PFSK-1 (cell line): Measurements from ENCODE around the gene PPM1G.

Experiments used
- FOXP2 ChIP-seq: optimal IDR thresholded peaks from 2 replicates; pipeline ENCODE3; 2011; ENCODE audit warnings: borderline replicate concordance, control low read depth, inconsistent platforms; ENCODE audit not compliant: insufficient read depth; ENCODE audit errors: extremely low read length, extremely low read depth
- POLR2AphosphoS5 ChIP-seq: IDR thresholded peaks from 2 replicates; pipeline ENCODE4 v1.6.1; 2012; ENCODE audit warnings: low read depth, mild to moderate bottlenecking, control low read depth, low read length, moderate library complexity
- SIN3A ChIP-seq: IDR thresholded peaks from 2 replicates; pipeline ENCODE4 v1.6.1; 2012; ENCODE audit warnings: mild to moderate bottlenecking, low read length, moderate library complexity, borderline replicate concordance; ENCODE audit not compliant: insufficient read depth
- TAF1 ChIP-seq: IDR thresholded peaks from 2 replicates; pipeline ENCODE4 v1.6.1; 2012; ENCODE audit warnings: low read length, control low read depth, borderline replicate concordance; ENCODE audit not compliant: insufficient read depth
- TF ChIP-seq, protein P1 (sequence below), 2 experiments: IDR thresholded peaks; 2 replicates each; pipeline versions ENCODE4 v1.6.1 to v1.8.0; 2011 to 2012; ENCODE audit warnings: low read depth in 2 of 2, low read length in 2 of 2, control low read depth in 1 of 2, inconsistent platforms in 1 of 2, mild to moderate bottlenecking in 1 of 2, moderate library complexity in 1 of 2; ENCODE audit not compliant: insufficient read depth in 1 of 2

The PPM1G gene

DNA sequence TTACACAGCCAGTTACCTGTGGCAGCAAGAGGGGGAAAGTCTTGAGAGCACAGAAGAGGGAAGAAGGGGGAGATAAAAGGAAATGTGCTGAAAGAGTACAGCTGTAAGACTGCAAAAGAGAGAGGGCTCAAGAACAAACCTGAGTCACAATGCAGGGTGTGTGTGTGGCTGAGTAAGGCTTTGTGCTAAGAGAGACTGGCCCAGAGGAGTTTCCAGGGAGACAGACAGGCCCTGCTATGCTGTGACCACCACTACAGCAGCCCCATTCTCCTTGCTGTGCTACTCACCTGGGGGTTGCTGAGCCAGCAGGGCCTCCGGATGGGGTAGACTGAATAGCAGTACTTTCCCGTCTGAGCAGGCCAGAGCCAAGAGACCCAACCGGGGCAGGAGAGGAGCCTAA, 74.1 kb downstream of the PPM1G start:
- TF ChIP-seq SIN3A (no peak), POLR2AphosphoS5 (no peak), FOXP2 (no peak), TAF1 (no peak)
- TF ChIP-seq, protein P1, sequence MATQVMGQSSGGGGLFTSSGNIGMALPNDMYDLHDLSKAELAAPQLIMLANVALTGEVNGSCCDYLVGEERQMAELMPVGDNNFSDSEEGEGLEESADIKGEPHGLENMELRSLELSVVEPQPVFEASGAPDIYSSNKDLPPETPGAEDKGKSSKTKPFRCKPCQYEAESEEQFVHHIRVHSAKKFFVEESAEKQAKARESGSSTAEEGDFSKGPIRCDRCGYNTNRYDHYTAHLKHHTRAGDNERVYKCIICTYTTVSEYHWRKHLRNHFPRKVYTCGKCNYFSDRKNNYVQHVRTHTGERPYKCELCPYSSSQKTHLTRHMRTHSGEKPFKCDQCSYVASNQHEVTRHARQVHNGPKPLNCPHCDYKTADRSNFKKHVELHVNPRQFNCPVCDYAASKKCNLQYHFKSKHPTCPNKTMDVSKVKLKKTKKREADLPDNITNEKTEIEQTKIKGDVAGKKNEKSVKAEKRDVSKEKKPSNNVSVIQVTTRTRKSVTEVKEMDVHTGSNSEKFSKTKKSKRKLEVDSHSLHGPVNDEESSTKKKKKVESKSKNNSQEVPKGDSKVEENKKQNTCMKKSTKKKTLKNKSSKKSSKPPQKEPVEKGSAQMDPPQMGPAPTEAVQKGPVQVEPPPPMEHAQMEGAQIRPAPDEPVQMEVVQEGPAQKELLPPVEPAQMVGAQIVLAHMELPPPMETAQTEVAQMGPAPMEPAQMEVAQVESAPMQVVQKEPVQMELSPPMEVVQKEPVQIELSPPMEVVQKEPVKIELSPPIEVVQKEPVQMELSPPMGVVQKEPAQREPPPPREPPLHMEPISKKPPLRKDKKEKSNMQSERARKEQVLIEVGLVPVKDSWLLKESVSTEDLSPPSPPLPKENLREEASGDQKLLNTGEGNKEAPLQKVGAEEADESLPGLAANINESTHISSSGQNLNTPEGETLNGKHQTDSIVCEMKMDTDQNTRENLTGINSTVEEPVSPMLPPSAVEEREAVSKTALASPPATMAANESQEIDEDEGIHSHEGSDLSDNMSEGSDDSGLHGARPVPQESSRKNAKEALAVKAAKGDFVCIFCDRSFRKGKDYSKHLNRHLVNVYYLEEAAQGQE (IDR thresholded peaks at IDR 0.05; ENCODE audit: insufficient read depth in 1 of 2, low read depth in 2 of 2, low read length in 2 of 2): no peak
